T-cell (primary cell): Measurements from ENCODE around the gene DDIAS. TPM values are rescaled to one million over a fixed set of nuclear protein-coding genes. Genes with fewer than 3 reads are reported as not detected.

ENCODE experiments used
- ATAC-seq, 4 experiments: fragments of 200-7000 bp in 3 of 4; fragments of 150-1000 bp in 1 of 4; cut with Tn5 transposase; replicated peaks in 1 of 4; 1 replicate in 3 of 4; 2 replicates in 1 of 4; pipeline ENCODE4 v1.10.0; 2021; ENCODE audit warnings: moderate library complexity in 3 of 4, mild to moderate bottlenecking in 2 of 4, moderate number of reproducible peaks in 1 of 4
- CTCF ChIA-PET, 2 donors: fragments of 300-600 bp; sonication (Branson Sonifier 250); formaldehyde crosslinking; loops; one replicate each; lab custom pipeline; 2022; ENCODE audit warnings: antibody characterized with exemption in 2 of 2; lab: Charles Lee
- POLR2A ChIA-PET, 2 donors: fragments of 300-600 bp; sonication (Branson Sonifier 250); formaldehyde crosslinking; loops; one replicate each; lab custom pipeline; 2022; ENCODE audit warnings: antibody characterized with exemption in 2 of 2; lab: Charles Lee
- DNase-seq, 35 experiments: peaks; one replicate each; pipeline versions ENCODE4 v3.0.0 to v3.0.0-alpha.2; 2013 to 2023
- H3K27ac ChIP-seq: one replicate; pipeline ENCODE4 v1.5.1; 2013; ENCODE audit warnings: low read length
- H3K27me3 ChIP-seq, 2 experiments: replicated peaks in 1 of 2; 1 replicate in 1 of 2; 2 replicates in 1 of 2; pipeline versions ENCODE4 v1.6.1 to v1.7.0; 2013; ENCODE audit warnings: low read length in 1 of 2, mixed read lengths in 1 of 2; ENCODE audit not compliant: control insufficient read depth in 2 of 2, insufficient read depth in 2 of 2; ENCODE audit errors: extremely low read depth in 1 of 2
- H3K36me3 ChIP-seq, 2 donors: 1 replicate in 1 of 2; 2 replicates in 1 of 2; pipeline versions ENCODE4 v1.6.1 to v1.7.0; 2013; ENCODE audit warnings: low read length in 1 of 2; ENCODE audit not compliant: control insufficient read depth in 2 of 2, insufficient read depth in 1 of 2; ENCODE audit errors: extremely low read depth in 1 of 2
- H3K4me1 ChIP-seq, 2 experiments: 1 replicate in 1 of 2; 2 replicates in 1 of 2; pipeline versions ENCODE4 v1.6.1 to v1.7.0; 2013; ENCODE audit warnings: low read length in 2 of 2, mixed read lengths in 1 of 2; ENCODE audit not compliant: insufficient read depth in 2 of 2, control insufficient read depth in 1 of 2; ENCODE audit errors: extremely low read depth in 1 of 2
- H3K4me3 ChIP-seq, 2 donors: 1 replicate in 1 of 2; 2 replicates in 1 of 2; pipeline versions ENCODE4 v1.5.1 to v1.7.0; 2013; ENCODE audit warnings: mild to moderate bottlenecking in 2 of 2, low read length in 1 of 2, moderate library complexity in 1 of 2; ENCODE audit not compliant: control insufficient read depth in 1 of 2; ENCODE audit errors: extremely low read depth in 1 of 2
- H3K9me3 ChIP-seq: 2 replicates; pipeline ENCODE4 v1.7.0; 2013
- H3K27ac Mint-ChIP-seq, 2 donors: one replicate each; pipeline ENCODE4 v1.8.0; 2020 to 2021; ENCODE audit warnings: mild to moderate bottlenecking in 2 of 2, mixed read lengths in 2 of 2
- H3K27me3 Mint-ChIP-seq, 2 donors: one replicate each; pipeline ENCODE4 v1.8.0; 2021 to 2022; ENCODE audit warnings: mixed read lengths in 2 of 2
- H3K36me3 Mint-ChIP-seq: one replicate; pipeline ENCODE4 v1.8.0; 2021; ENCODE audit warnings: mixed read lengths
- H3K4me1 Mint-ChIP-seq, 3 donors: one replicate each; pipeline ENCODE4 v1.8.0; 2020 to 2022; ENCODE audit warnings: mixed read lengths in 3 of 3, mild to moderate bottlenecking in 1 of 3
- H3K4me3 Mint-ChIP-seq, 3 donors: one replicate each; pipeline ENCODE4 v1.8.0; 2020 to 2022; ENCODE audit warnings: mild to moderate bottlenecking in 3 of 3, mixed read lengths in 3 of 3, moderate library complexity in 3 of 3
- H3K9me3 Mint-ChIP-seq, 3 donors: one replicate each; pipeline ENCODE4 v1.8.0; 2020 to 2022; ENCODE audit warnings: mixed read lengths in 3 of 3
- WGBS: methylation state at CpG from one replicate; pipeline ENCODE4 v1.1.5; 2013; ENCODE audit warnings: missing lambda C conversion rate; ENCODE audit not compliant: insufficient coverage; 5-methylcytosine and 5-hydroxymethylcytosine counted together
- total RNA-seq, 35 experiments: library from RNA in 6 of 35; stranded (reverse) in 6 of 35; fragments of 120-200 nt in 1 of 35; gene quantifications; one replicate each; pipeline versions ENCODE4 v1.2.1 to v1.2.4 and lab custom pipeline; 2013 to 2026

The DDIAS gene
- total RNA-seq, 5 donors from 2014 or later (not counting 1 experiment from before 2014, with no cell fraction given) = 0.55 to 1.9 (median 1.3) TPM

DNA sequence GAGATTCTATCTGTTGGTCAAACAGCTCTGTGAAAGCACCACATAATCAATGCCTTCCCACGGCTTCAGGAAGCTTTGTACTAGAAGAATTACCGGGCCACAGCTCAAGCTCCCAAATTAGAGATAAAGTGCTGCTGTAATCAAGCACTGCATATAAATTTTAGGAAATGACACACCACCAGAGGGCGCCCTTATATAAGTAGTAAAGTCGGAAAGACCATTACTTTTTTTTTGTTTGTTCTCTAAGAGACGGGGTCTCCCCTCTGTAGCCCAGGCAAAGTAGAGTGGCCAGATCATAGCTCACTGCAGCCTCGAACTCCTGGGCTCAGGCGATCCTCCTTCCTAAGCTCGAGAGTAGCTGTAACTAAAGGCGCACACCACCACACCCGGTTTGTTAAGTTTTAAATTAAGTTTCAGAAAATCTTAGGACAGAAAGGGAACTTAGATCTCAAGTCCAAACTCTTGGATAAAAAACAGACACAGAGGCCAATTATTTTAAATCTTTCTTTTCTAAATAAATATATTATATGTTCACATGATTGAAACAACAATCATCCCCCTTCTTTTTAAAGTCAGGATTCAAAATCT lies 33.9 kb upstream of the DDIAS start:
- DNase-seq (peak; percentile 27 to 87 (median 65)), ATAC-seq (peak; percentile 30 to 60 (median 46))
- Histone ChIP-seq H3K36me3 (no peaks in the 10 kb centered on the region), H3K27ac (no peak overlapping the region), H3K4me3 (no peak overlapping the region), H3K27me3 (no peaks in the 10 kb centered on the region), H3K4me1 (peaks cover 0 to 5% of the 10 kb centered on the region in 2 experiments), H3K9me3 (no peaks in the 10 kb centered on the region)
- Mint-ChIP-seq H3K27ac (no peak overlapping the region), H3K9me3 (no peaks in the 10 kb centered on the region), H3K4me1 (peaks cover 11 to 15% (median 14%) of the 10 kb centered on the region in 3 donors), H3K4me3 (peak overlapping the region in 2 of 3 donors; percentile 5 to 39), H3K27me3 (no peaks in the 10 kb centered on the region), H3K36me3 (no peaks in the 10 kb centered on the region)
- POLR2A ChIA-PET = no interaction called here
- no CpG with 5 or more reads among the region's 10 CpGs for WGBS
- CTCF ChIA-PET = interaction anchor here (0.6 to 2.5 kb wide), 50 partner anchors 8 to 956 kb away, joined by 3 to 42 read pairs (median 4); partner anchors contain the start of genes DDIAS (in 2 of the 2), PRCP (in 2 of the 2) and CCDC90B (in 1 of the 2)

DNA sequence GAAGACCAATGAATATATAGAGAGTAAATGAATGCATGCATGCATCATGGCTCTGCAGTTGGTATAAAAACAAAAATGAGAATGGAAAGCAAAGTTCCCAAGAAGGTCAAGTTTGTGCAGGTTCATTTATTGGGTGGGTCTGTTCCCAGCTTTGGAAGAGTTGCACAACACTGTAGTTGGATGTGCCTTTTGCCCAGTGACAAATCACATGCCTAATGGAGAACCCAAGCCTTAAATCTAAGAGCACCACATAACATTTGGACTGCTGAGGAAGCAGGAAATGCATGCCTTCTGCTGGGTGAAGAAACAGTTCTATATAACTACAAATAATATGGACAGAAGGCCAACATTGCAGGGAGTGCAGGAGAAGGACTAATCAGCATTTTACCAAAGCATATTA lies 31.9 kb upstream of the DDIAS start:
- Histone ChIP-seq H3K27me3 (no peaks in the 10 kb centered on the region), H3K9me3 (no peaks in the 10 kb centered on the region), H3K36me3 (no peaks in the 10 kb centered on the region), H3K4me3 (no peak overlapping the region), H3K4me1 (peaks cover 9 to 11% of the 10 kb centered on the region in 2 experiments), H3K27ac (no peak overlapping the region)
- ATAC-seq (no peak), DNase-seq (no peak)
- no peaks in the 10 kb centered on the region for H3K27me3 Mint-ChIP-seq
- H3K36me3 Mint-ChIP-seq = no peaks in the 10 kb centered on the region
- no peak overlapping the region for H3K4me3 Mint-ChIP-seq
- H3K27ac Mint-ChIP-seq = no peak overlapping the region
- CTCF ChIA-PET = no interaction called here
- peaks cover 28 to 29% (median 28%) of the 10 kb centered on the region in 3 donors for H3K4me1 Mint-ChIP-seq
- H3K9me3 Mint-ChIP-seq = no peaks in the 10 kb centered on the region
- POLR2A ChIA-PET = no interaction called here

DNA sequence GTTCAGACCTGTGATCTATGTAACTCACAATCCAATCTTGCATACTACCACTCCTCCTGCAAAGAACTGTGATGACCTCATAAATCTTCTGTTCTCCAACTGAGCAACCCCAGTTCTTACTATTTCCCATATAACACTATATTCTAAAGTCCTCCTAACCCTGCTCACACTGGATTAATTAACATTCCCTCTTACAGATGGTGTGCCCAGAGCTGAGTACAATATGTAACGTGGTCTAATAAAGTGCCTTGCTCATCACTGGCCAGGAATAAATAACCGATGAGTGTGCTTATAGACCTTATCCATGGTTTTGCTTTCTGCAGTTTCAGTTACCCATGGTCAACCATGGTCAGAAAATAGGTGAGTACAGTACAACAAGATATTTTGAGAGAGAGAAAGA lies 29.9 kb upstream of the DDIAS start:
- 100% methylated on average over 1 of the region's 2 CpGs for WGBS
- peaks cover 0 to 3% (median 0%) of the 10 kb centered on the region in 3 donors for H3K9me3 Mint-ChIP-seq
- Histone ChIP-seq H3K27me3 (no peaks in the 10 kb centered on the region), H3K4me3 (no peak overlapping the region), H3K4me1 (peaks cover 9 to 11% of the 10 kb centered on the region in 2 experiments), H3K36me3 (no peaks in the 10 kb centered on the region), H3K9me3 (no peaks in the 10 kb centered on the region), H3K27ac (no peak overlapping the region)
- H3K27me3 Mint-ChIP-seq = no peaks in the 10 kb centered on the region
- DNase-seq (no peak), ATAC-seq (no peak)
- H3K36me3 Mint-ChIP-seq = peaks cover 3% of the 10 kb centered on the region
- H3K4me3 Mint-ChIP-seq = no peak overlapping the region
- ChIA-PET POLR2A (no interaction called here), CTCF (interaction anchor here in 1 of 2 donors (0.6 kb wide), 1 partner anchor 9 kb away, joined by 3 read pairs; no protein-coding TSS in a partner anchor)
- H3K4me1 Mint-ChIP-seq = peaks cover 34 to 45% (median 39%) of the 10 kb centered on the region in 3 donors
- H3K27ac Mint-ChIP-seq = no peak overlapping the region

DNA sequence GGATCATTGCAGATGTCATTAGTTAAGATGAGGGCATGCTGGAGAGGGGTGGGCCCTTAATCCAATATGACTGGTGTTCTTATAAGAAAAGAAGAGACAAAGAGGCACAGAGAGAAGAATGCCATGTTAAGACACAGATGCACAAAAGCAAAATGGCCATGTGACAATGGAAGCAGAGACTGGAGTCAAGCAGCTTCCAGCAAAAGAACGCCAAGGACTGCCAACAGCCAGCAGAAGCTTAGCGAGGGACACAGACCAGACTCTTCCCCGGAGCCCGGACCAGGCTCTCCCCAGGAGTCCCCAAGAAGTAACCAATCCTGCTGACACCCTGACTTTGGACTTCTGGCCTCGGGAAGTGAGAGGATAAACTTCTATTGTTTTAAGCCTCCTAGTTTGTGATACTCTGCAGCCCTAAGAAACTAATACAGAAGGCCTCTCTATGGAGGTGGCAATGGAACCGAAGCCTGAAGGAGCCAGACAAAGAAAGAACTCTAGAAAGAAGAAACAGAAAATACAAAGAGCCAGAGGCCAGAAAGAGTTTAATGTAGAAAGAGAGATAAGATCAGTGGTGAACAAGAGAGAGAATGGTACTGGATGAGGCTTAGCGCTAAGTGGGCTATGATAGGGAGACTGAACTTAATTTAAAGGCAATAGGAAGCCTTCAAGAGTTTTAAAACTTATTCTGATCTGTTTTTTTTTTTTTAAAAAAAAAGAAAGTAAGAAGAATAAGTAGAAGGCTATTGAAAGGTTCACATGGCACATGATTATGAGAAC lies 29.0 kb upstream of the DDIAS start:
- CTCF ChIA-PET = interaction anchor here in 1 of 2 donors (0.7 kb wide), 3 partner anchors 32 to 955 kb away, joined by 3 to 5 read pairs (median 4); no protein-coding TSS in a partner anchor
- ATAC-seq = no peak
- H3K27me3 Mint-ChIP-seq = no peaks in the 10 kb centered on the region
- Histone ChIP-seq H3K27me3 (no peaks in the 10 kb centered on the region), H3K36me3 (no peaks in the 10 kb centered on the region), H3K4me3 (no peak overlapping the region), H3K9me3 (no peaks in the 10 kb centered on the region), H3K4me1 (peaks cover 9 to 10% of the 10 kb centered on the region in 2 experiments), H3K27ac (no peak overlapping the region)
- peaks cover 6% of the 10 kb centered on the region for H3K36me3 Mint-ChIP-seq
- DNase-seq = no peak
- no peak overlapping the region for H3K4me3 Mint-ChIP-seq
- peaks cover 0 to 8% (median 1%) of the 10 kb centered on the region in 3 donors for H3K9me3 Mint-ChIP-seq
- POLR2A ChIA-PET = no interaction called here
- 94% methylated on average over 6 of the region's 7 CpGs for WGBS
- H3K4me1 Mint-ChIP-seq = peaks cover 29 to 41% (median 36%) of the 10 kb centered on the region in 3 donors
- H3K27ac Mint-ChIP-seq = peak overlapping the region in 1 of 2 donors; percentile 7

DNA sequence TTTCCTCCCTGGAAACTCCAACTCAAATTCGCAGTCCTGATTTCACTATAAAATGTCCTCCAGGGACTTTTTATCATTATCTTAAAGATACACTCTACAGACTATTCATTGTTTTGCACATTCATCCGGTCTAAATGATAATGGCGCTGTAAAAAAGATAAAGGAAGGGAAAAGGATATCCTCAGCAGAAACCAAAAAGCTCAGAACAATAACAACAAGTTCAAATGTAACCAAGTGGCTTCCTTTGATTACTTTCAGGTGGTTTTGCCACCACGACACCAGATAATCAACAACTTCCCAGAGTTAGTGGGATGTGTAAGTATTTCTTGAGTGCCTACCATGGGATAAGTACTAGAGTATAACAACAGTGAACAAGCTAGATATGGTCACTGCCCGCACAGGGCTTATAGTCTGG lies 27.6 kb upstream of the DDIAS start:
- Histone ChIP-seq H3K36me3 (no peaks in the 10 kb centered on the region), H3K9me3 (no peaks in the 10 kb centered on the region), H3K4me1 (peaks cover 9% of the 10 kb centered on the region in 2 experiments), H3K27ac (no peak overlapping the region), H3K27me3 (no peaks in the 10 kb centered on the region), H3K4me3 (no peak overlapping the region)
- peaks cover 27 to 39% (median 34%) of the 10 kb centered on the region in 3 donors for H3K4me1 Mint-ChIP-seq
- POLR2A ChIA-PET = no interaction called here
- peak overlapping the region; percentile 65 to 68 for H3K27ac Mint-ChIP-seq
- H3K4me3 Mint-ChIP-seq = peak overlapping the region in 1 of 3 donors; percentile 16
- CTCF ChIA-PET = interaction anchor here in 1 of 2 donors (0.8 to 1.4 kb wide), 4 partner anchors 19 to 28 kb away, joined by 3 to 4 read pairs (median 3); partner anchors contain the start of genes DDIAS and PRCP
- peaks cover 0 to 15% (median 7%) of the 10 kb centered on the region in 3 donors for H3K9me3 Mint-ChIP-seq
- ATAC-seq (peak; percentile 51 to 75 (median 54)), DNase-seq (peak in 1 of 35 experiments; percentile 23)
- peaks cover 17% of the 10 kb centered on the region for H3K36me3 Mint-ChIP-seq
- no CpG with 5 or more reads among the region's 5 CpGs for WGBS
- H3K27me3 Mint-ChIP-seq = no peaks in the 10 kb centered on the region
